NCI-H1417 (cell line): ENCODE measurements around the gene TIMMDC1.

Experiments
- DNase-seq, 3 experiments: peaks; one replicate each; lab custom pipeline; 2025; lab: John Stamatoyannopoulos, UW

The TIMMDC1 gene

DNA sequence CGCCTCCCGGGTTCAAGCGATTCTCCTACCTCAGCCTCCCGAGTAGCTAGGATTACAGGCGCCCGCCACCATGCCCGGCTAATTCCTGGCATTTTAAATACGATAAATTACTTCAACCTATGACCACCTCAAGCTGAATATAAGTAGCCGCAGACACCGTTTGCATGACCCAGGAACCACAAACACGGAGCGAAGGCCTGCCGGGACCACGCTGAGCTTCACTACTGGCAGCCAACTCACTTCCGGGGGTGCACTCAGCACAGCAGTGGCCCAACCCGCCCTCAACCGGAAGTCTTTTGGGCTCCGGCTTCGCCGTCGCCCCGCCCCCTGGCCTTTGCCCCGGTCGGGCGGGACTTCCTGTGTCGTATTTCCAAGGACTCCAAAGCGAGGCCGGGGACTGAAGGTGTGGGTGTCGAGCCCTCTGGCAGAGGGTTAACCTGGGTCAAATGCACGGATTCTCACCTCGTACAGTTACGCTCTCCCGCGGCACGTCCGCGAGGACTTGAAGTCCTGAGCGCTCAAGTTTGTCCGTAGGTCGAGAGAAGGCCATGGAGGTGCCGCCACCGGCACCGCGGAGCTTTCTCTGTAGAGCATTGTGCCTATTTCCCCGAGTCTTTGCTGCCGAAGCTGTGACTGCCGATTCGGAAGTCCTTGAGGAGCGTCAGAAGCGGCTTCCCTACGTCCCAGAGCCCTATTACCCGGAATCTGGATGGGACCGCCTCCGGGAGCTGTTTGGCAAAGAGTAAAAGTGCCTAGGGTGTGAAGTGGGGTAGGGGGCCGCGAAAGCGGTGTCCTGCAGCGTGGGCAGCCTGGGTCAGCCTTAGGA, at the start of gene TIMMDC1:
TIMMDC1 (plus strand) TSS at position 362 of the 826 bp plus-strand sequence; CDS start at position 549, 187 bp downstream.
- DNase-seq = peak; percentile 97 to 98 (median 97)

- no peak for DNase-seq
These were observed 44.5 kb upstream of the TIMMDC1 start for GRCh38 chr3:119453822-119454221.

- no peak for DNase-seq
These were observed 41.9 kb upstream of the TIMMDC1 start for GRCh38 chr3:119456469-119456868.

DNA sequence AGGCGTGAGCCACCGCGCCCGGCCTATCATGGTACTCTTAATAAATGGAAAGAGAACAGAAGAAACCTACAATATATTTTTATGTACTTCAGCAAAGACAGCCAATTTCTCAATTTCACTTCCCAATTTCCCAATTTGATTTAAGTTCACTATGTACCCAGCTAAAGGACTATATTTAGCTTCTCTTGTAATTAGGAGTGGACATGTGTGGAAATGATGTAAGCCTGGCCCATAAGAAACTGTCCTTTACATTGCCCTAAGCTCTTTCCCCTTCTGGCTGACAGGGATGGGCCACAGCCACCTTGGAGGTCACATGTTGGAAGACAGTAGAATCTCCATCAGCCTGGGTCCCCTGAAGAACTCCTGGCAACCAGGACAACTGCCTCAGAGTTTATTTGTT, 41.1 kb upstream of the TIMMDC1 start:
- no peak for DNase-seq

GRCh38 chr3:119463171-119464169, 34.9 kb upstream of the TIMMDC1 start, which contains the start of gene TMEM39A:
Gene TMEM39A, minus strand, starts transcription at chr3:119463615. Its CDS starts 1,541 bp downstream, at chr3:119462074.
- DNase-seq = peak; percentile 97 to 99 (median 99)

DNA sequence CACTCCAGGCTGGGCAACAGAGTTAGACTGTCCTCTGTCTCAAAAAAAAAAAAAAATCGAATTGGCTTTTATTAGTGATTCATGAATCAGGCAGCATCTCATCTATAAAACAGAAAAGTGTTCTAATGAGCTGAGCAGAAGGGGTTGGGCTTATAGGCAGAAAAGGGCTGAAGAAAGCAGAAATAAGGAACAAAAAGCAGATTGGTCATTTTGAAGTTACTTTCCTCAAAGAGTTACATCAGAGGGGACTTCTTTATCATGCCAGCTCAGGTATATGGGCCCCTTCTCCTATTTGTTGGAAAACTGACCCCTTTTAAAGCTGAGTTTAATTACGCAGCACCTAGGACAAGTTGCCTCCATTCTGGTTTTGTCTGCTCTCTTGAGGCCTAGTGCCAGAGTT, 30.3 kb upstream of the TIMMDC1 start:
- DNase-seq = no peak

DNA sequence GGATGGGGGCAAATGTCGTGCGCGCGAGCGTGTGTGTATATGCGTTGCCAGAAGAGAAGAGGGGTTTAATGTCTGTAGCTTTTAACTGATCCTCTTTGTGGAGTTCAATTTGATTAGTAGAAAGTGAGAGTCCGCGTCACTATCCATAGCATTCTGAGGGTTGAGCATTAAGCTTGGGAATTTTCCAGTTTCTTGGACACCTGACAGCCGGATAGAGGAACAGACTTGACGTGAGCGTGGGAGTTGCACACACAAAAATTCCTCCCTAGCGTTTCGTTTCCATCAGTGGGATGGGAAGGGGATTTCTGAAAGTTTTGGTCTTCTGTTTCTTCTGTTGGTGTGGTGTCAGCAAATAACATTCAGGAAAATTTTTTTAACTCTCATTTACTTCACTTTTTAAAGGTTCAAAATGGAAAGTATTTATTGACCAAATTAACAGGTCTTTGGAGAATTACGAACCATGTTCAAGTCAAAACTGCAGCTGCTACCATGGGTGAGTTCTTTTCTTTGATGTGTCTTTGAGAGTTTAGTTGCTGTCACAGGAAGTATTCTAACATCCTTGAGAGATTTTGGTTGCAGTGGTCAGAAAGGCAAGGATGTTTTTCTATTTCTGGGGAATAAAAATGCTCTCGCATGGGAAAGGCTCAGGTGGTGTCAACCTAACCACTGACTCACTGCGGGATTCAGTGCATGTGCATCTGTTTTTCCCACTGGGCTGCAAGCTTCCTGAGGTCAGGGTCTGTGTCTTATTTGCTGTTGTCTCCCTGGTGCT, 28.7 kb upstream of the TIMMDC1 start:
- no peak for DNase-seq

DNA sequence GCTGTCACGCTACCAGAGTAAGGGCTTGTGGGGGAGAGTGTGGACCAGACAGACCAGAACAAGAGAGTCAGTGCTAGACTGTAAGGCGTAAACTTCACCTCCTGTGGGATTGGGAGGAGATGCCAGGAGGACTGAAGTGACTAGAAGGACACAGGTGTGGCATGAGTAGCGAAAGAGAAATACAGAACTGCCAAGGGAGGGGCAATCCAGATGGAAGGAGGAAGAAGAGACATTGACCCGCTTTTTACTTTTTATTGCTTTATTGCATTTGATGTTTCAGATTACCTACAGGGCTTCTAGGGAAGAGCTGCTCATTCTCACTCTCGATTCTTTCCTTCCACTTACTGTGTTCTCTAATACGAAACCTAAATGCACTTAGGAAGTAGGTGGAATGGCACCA, 27.5 kb upstream of the TIMMDC1 start:
- no peak for DNase-seq

GRCh38 chr3:119481079-119481478, 17.3 kb upstream of the TIMMDC1 start:
- no peak for DNase-seq

DNA sequence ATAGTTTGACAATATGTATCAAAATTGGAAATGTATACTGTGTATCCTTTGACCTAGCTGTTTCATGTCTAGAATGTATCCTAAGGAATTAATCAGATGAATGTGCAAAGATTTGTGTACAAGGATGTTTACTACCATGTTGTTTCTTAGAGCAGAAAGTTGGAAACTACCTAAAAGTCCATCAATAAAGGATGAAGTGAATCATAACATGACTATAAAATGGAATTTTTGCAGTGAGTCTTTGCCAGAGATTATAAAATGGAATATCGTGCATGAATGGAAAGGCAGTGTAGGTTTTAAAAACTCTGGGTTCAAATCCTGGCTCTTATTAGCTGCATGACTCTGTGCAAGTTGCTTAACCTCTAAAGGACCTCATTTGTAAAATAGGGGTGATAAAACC, 15.2 kb upstream of the TIMMDC1 start:
- DNase-seq = no peak

DNA sequence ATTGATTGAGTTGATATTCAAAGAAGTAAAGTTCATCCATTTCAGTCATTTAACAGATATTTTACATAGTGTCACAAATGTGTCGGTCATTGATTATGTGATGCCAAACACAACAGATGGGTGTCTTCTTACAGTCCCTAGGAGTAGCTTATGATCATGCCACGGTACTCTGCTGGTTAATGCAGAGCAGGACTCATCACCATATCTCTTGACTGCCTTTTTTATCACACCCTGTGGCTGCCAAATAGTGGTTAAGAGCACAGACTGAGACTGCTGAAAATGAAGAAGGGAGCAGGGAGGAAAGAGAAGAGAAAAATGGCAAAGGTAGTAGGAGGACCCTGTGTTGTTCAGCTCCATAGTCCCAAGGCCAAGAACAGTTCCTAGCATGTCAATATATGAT, 12.8 kb upstream of the TIMMDC1 start:
- no peak for DNase-seq

- DNase-seq = peak in 1 of 3 experiments; percentile 38
These were observed 8.2 kb upstream of the TIMMDC1 start for GRCh38 chr3:119490153-119490552.

DNA sequence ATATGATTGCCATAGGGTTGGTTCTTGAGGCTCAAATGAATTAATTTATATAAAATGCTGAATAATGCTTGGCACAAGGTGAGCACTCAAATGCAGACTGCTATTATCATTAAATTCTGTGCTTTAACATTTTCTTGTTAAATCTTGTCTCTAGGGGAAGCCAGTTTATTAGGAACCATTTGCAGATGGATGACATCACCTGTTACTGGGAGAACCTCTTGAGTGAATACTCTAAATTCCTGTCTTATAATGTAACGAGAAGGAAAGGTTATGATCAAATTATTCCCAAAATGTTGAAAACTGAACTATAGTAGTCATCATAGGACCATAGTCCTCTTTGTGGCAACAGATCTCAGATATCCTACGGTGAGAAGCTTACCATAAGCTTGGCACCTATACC, 6.2 kb upstream of the TIMMDC1 start:
- DNase-seq = no peak

DNA sequence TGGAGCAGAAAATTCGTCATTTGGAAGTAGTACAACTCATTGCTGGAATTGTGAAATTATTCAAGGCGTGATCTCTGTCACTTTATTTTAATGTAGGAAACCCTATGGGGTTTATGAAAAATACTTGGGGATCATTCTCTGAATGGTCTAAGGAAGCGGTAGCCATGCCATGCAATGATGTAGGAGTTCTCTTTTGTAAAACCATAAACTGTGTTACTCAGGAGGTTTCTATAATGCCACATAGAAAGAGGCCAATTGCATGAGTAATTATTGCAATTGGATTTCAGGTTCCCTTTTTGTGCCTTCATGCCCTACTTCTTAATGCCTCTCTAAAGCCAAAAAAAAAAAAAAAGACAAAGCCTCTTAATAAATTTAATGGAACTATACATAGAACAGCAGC, 5.5 kb upstream of the TIMMDC1 start:
- DNase-seq = no peak

DNA sequence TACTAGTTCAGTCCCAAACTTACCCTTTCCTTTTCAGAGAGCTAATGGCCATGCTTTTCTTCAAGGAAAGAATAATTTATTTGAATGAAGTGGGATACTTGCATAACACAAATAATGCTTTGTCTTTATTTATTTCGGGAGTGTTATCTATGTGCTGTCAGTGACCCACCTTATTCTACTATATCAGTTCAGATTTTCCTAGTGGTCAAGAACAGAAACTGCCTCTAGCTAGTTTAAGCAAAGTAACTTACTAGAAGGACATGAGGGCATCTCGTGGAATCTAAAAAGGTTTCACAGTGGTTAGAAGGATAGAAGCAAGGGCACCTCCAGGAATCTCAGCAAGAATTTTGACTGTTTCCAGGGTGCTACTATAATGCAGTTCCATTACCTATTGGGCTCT, 3.8 kb upstream of the TIMMDC1 start:
- no peak for DNase-seq

DNA sequence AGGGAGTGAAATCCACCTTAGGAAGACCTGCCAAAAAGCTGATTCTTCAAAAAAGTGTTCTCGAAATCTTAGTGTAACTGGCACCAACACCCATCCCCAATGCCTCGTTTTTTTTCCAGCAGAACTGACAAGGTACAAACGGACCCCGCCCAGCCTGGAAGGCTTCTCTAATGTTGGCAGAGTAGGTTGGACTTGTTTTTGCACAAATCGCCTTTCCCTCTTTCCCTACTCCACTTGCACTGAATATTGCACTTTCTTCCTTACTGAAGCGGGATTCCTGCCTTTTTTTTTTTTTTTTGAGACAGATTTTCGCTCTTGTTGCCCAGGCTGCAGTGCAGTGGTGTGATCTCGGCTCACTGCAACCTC, 544 bp upstream of the TIMMDC1 start:
- DNase-seq = no peak

- DNase-seq = no peak
These were observed 1.9 kb downstream of the TIMMDC1 start for GRCh38 chr3:119500265-119500664.

GRCh38 chr3:119500901-119501300, 2.6 kb downstream of the TIMMDC1 start:
- DNase-seq = no peak

DNA sequence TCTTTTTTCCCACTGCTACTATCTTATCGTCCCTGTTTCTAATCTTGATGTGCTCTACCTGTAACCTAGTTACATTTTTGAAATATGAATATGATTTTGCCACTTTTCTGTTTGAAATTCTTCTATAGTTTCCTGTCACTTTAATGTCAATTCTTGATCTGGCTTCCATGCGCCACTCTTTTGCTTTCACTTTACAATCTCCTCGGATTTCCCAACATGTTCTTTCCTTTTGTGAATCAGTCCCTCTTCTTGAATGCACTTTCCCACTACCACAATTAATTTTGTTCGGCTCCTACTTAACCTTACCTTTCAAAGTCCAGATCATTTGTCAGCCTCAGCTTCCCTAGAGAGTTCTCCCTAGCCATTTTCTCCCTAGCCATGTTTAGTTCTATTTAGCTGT, 8.3 kb downstream of the TIMMDC1 start:
- DNase-seq = no peak

GRCh38 chr3:119507404-119507803, 9.1 kb downstream of the TIMMDC1 start:
- DNase-seq = no peak

GRCh38 chr3:119508172-119508845, 10.0 kb downstream of the TIMMDC1 start:
- no peak for DNase-seq
